Parathyroid adenoma (tissue), 2 donors: Measurements from ENCODE around the gene TBC1D8.

Source experiments
- H2AFZ ChIP-seq: fragments of 300-600 bp; sonication (generic); one replicate; pipeline ENCODE4 v1.7.0; 2017; ENCODE audit warnings: antibody characterized with exemption, mild to moderate bottlenecking
- H3K27ac ChIP-seq: fragments of 300-600 bp; sonication (generic); one replicate; pipeline ENCODE4 v1.7.0; 2017
- H3K27me3 ChIP-seq: fragments of 300-600 bp; sonication (generic); one replicate; pipeline ENCODE4 v1.7.0; 2017; ENCODE audit warnings: low read length; ENCODE audit not compliant: control insufficient read depth, insufficient read depth
- H3K36me3 ChIP-seq: fragments of 300-600 bp; sonication (generic); one replicate; pipeline ENCODE4 v1.7.0; 2017; ENCODE audit warnings: low read length; ENCODE audit not compliant: control insufficient read depth, insufficient read depth
- H3K4me1 ChIP-seq: fragments of 300-600 bp; sonication (generic); one replicate; pipeline ENCODE4 v1.7.0; 2017; ENCODE audit warnings: control low read depth
- H3K4me2 ChIP-seq: fragments of 300-600 bp; sonication (generic); one replicate; pipeline ENCODE4 v1.7.0; 2017; ENCODE audit warnings: low read length
- H3K4me3 ChIP-seq: fragments of 300-600 bp; sonication (generic); one replicate; pipeline ENCODE4 v1.7.0; 2017; ENCODE audit warnings: low read depth, low read length
- H3K79me2 ChIP-seq: fragments of 300-600 bp; sonication (generic); one replicate; pipeline ENCODE4 v1.7.0; 2017; ENCODE audit warnings: control low read depth
- H3K9ac ChIP-seq: fragments of 300-600 bp; sonication (generic); one replicate; pipeline ENCODE4 v1.7.0; 2017; ENCODE audit warnings: mild to moderate bottlenecking
- H3K9me3 ChIP-seq: fragments of 300-600 bp; sonication (generic); one replicate; pipeline ENCODE4 v1.7.0; 2017; ENCODE audit warnings: low read length; ENCODE audit not compliant: control insufficient read depth
- CTCF ChIP-seq: fragments of 300-600 bp; sonication (generic); IDR thresholded peaks from one replicate; pipeline ENCODE4 v1.7.0; 2017; ENCODE audit warnings: antibody characterized with exemption, mild to moderate bottlenecking
- donor health status: primary hyperparathyroidism.

The TBC1D8 gene

GRCh38 chr2:100978582-100979191 is 172.5 kb downstream of the TBC1D8 start:
- Histone ChIP-seq H3K27ac (no peak overlapping the region), H3K4me1 (no peaks in the 10 kb centered on the region), H3K79me2 (no peaks in the 10 kb centered on the region), H3K9me3 (no peaks in the 10 kb centered on the region), H3K4me2 (no peak overlapping the region), H3K9ac (no peak overlapping the region), H3K36me3 (no peaks in the 10 kb centered on the region), H3K4me3 (no peak overlapping the region), H3K27me3 (no peaks in the 10 kb centered on the region), H2AFZ (no peak overlapping the region)
- TF ChIP-seq CTCF, result no peak

- Histone ChIP-seq H2AFZ (no peak overlapping the region), H3K9me3 (no peaks in the 10 kb centered on the region), H3K27me3 (no peaks in the 10 kb centered on the region), H3K4me3 (no peak overlapping the region), H3K9ac (no peak overlapping the region), H3K27ac (no peak overlapping the region), H3K79me2 (no peaks in the 10 kb centered on the region), H3K4me1 (no peaks in the 10 kb centered on the region), H3K36me3 (no peaks in the 10 kb centered on the region), H3K4me2 (no peak overlapping the region)
- TF ChIP-seq CTCF, result no peak
Observed at GRCh38 chr2:100977511-100977910, 173.7 kb downstream of the TBC1D8 start.

GRCh38 chr2:100976645-100977391 is 174.4 kb downstream of the TBC1D8 start:
- Histone ChIP-seq H3K9me3 (no peaks in the 10 kb centered on the region), H3K27me3 (no peaks in the 10 kb centered on the region), H3K4me1 (no peaks in the 10 kb centered on the region), H3K4me2 (no peak overlapping the region), H3K36me3 (no peaks in the 10 kb centered on the region), H3K9ac (no peak overlapping the region), H3K4me3 (no peak overlapping the region), H2AFZ (no peak overlapping the region), H3K27ac (no peak overlapping the region), H3K79me2 (no peaks in the 10 kb centered on the region)
- no peak for TF ChIP-seq CTCF

GRCh38 chr2:100976061-100976460 is 175.1 kb downstream of the TBC1D8 start:
- no peaks in the 10 kb centered on the region for H3K36me3 ChIP-seq
- no peak overlapping the region for H3K9ac ChIP-seq
- H3K4me3 ChIP-seq, result no peak overlapping the region
- no peaks in the 10 kb centered on the region for H3K4me1 ChIP-seq
- TF ChIP-seq CTCF, result no peak
- H3K27me3 ChIP-seq, result no peaks in the 10 kb centered on the region
- no peak overlapping the region for H3K27ac ChIP-seq
- H3K4me2 ChIP-seq, result no peak overlapping the region
- H3K9me3 ChIP-seq, result no peaks in the 10 kb centered on the region
- H3K79me2 ChIP-seq, result no peaks in the 10 kb centered on the region
- no peak overlapping the region for H2AFZ ChIP-seq

GRCh38 chr2:100975521-100975785 is 175.7 kb downstream of the TBC1D8 start:
- Histone ChIP-seq H3K36me3 (no peaks in the 10 kb centered on the region), H3K27me3 (no peaks in the 10 kb centered on the region), H3K9ac (no peak overlapping the region), H2AFZ (no peak overlapping the region), H3K9me3 (no peaks in the 10 kb centered on the region), H3K4me2 (no peak overlapping the region), H3K79me2 (no peaks in the 10 kb centered on the region), H3K4me1 (no peaks in the 10 kb centered on the region), H3K4me3 (no peak overlapping the region), H3K27ac (no peak overlapping the region)
- TF ChIP-seq CTCF, result no peak
